Measurements from ENCODE around the gene LSR.
A peak's percentile ranks its signal among the peaks of the same experiment; 100 is the strongest.

Gene LSR

GRCh38 chr19:35209646-35210045 lies 39.2 kb upstream of the LSR start:
- H3K4me1 ChIP-seq (ENCODE audit: control insufficient read depth, insufficient read depth, low read length) = peaks cover 12% of the 10 kb centered on the region
- H3K27me3 ChIP-seq (ENCODE audit: control insufficient read depth in 1 of 2, insufficient read depth in 2 of 2, low read length in 2 of 2) = peaks cover 0 to 8% of the 10 kb centered on the region in 2 donors
- H3K36me3 ChIP-seq (ENCODE audit: control insufficient read depth in 2 of 2, insufficient read depth in 2 of 2, low read length in 2 of 2) = no peaks in the 10 kb centered on the region
- no peak overlapping the region for H3K27ac ChIP-seq (ENCODE audit: low read length)
- no peak overlapping the region for H3K4me3 ChIP-seq (ENCODE audit: low read length in 2 of 2)
- H3K9me3 ChIP-seq (ENCODE audit: control insufficient read depth in 2 of 2, low read length in 2 of 2) = no peaks in the 10 kb centered on the region
- H3K9ac ChIP-seq (ENCODE audit: low read length in 2 of 2) = no peak overlapping the region

GRCh38 chr19:35211545-35212230 lies 37.1 kb upstream of the LSR start:
- Histone ChIP-seq H3K4me3 (ENCODE audit: low read length in 2 of 2) (no peak overlapping the region), H3K27me3 (ENCODE audit: control insufficient read depth in 1 of 2, insufficient read depth in 2 of 2, low read length in 2 of 2) (peaks cover 0 to 2% of the 10 kb centered on the region in 2 donors), H3K9me3 (ENCODE audit: control insufficient read depth in 2 of 2, low read length in 2 of 2) (no peaks in the 10 kb centered on the region), H3K36me3 (ENCODE audit: control insufficient read depth in 2 of 2, insufficient read depth in 2 of 2, low read length in 2 of 2) (no peaks in the 10 kb centered on the region), H3K9ac (ENCODE audit: low read length in 2 of 2) (no peak overlapping the region), H3K27ac (ENCODE audit: low read length) (no peak overlapping the region), H3K4me1 (ENCODE audit: control insufficient read depth, insufficient read depth, low read length) (peaks cover 12% of the 10 kb centered on the region)

- Histone ChIP-seq H3K4me3 (ENCODE audit: low read length in 2 of 2) (no peak overlapping the region), H3K9me3 (ENCODE audit: control insufficient read depth in 2 of 2, low read length in 2 of 2) (no peaks in the 10 kb centered on the region), H3K36me3 (ENCODE audit: control insufficient read depth in 2 of 2, insufficient read depth in 2 of 2, low read length in 2 of 2) (no peaks in the 10 kb centered on the region), H3K27ac (ENCODE audit: low read length) (no peak overlapping the region), H3K27me3 (ENCODE audit: control insufficient read depth in 1 of 2, insufficient read depth in 2 of 2, low read length in 2 of 2) (peaks cover 0 to 2% of the 10 kb centered on the region in 2 donors), H3K9ac (ENCODE audit: low read length in 2 of 2) (no peak overlapping the region), H3K4me1 (ENCODE audit: control insufficient read depth, insufficient read depth, low read length) (peaks cover 12% of the 10 kb centered on the region)
Measured at GRCh38 chr19:35212241-35212640, 36.6 kb upstream of the LSR start.

GRCh38 chr19:35213663-35214632 lies 34.9 kb upstream of the LSR start:
- H3K4me3 ChIP-seq (ENCODE audit: low read length in 2 of 2) = peak overlapping the region in 1 of 2 donors; percentile 59
- peaks cover 0 to 2% of the 10 kb centered on the region in 2 donors for H3K27me3 ChIP-seq (ENCODE audit: control insufficient read depth in 1 of 2, insufficient read depth in 2 of 2, low read length in 2 of 2)
- no peaks in the 10 kb centered on the region for H3K36me3 ChIP-seq (ENCODE audit: control insufficient read depth in 2 of 2, insufficient read depth in 2 of 2, low read length in 2 of 2)
- H3K4me1 ChIP-seq (ENCODE audit: control insufficient read depth, insufficient read depth, low read length) = peaks cover 12% of the 10 kb centered on the region
- no peak overlapping the region for H3K9ac ChIP-seq (ENCODE audit: low read length in 2 of 2)
- H3K27ac ChIP-seq (ENCODE audit: low read length) = peak overlapping the region; percentile 18
- no peaks in the 10 kb centered on the region for H3K9me3 ChIP-seq (ENCODE audit: control insufficient read depth in 2 of 2, low read length in 2 of 2)

GRCh38 chr19:35214766-35215422 lies 33.9 kb upstream of the LSR start:
- H3K9me3 ChIP-seq (ENCODE audit: control insufficient read depth in 2 of 2, low read length in 2 of 2) = no peaks in the 10 kb centered on the region
- H3K27me3 ChIP-seq (ENCODE audit: control insufficient read depth in 1 of 2, insufficient read depth in 2 of 2, low read length in 2 of 2) = peaks cover 0 to 2% of the 10 kb centered on the region in 2 donors
- no peak overlapping the region for H3K4me3 ChIP-seq (ENCODE audit: low read length in 2 of 2)
- H3K36me3 ChIP-seq (ENCODE audit: control insufficient read depth in 2 of 2, insufficient read depth in 2 of 2, low read length in 2 of 2) = no peaks in the 10 kb centered on the region
- peak overlapping the region; percentile 1 for H3K27ac ChIP-seq (ENCODE audit: low read length)
- H3K4me1 ChIP-seq (ENCODE audit: control insufficient read depth, insufficient read depth, low read length) = peaks cover 12% of the 10 kb centered on the region
- no peak overlapping the region for H3K9ac ChIP-seq (ENCODE audit: low read length in 2 of 2)

GRCh38 chr19:35216016-35216832 lies 32.6 kb upstream of the LSR start:
- Histone ChIP-seq H3K36me3 (ENCODE audit: control insufficient read depth in 2 of 2, insufficient read depth in 2 of 2, low read length in 2 of 2) (no peaks in the 10 kb centered on the region), H3K27ac (ENCODE audit: low read length) (no peak overlapping the region), H3K4me3 (ENCODE audit: low read length in 2 of 2) (no peak overlapping the region), H3K27me3 (ENCODE audit: control insufficient read depth in 1 of 2, insufficient read depth in 2 of 2, low read length in 2 of 2) (no peaks in the 10 kb centered on the region), H3K4me1 (ENCODE audit: control insufficient read depth, insufficient read depth, low read length) (peaks cover 12% of the 10 kb centered on the region), H3K9ac (ENCODE audit: low read length in 2 of 2) (no peak overlapping the region), H3K9me3 (ENCODE audit: control insufficient read depth in 2 of 2, low read length in 2 of 2) (no peaks in the 10 kb centered on the region)

GRCh38 chr19:35216833-35217648 lies 31.8 kb upstream of the LSR start:
- peaks cover 10% of the 10 kb centered on the region for H3K4me1 ChIP-seq (ENCODE audit: control insufficient read depth, insufficient read depth, low read length)
- H3K9ac ChIP-seq (ENCODE audit: low read length in 2 of 2) = no peak overlapping the region
- no peaks in the 10 kb centered on the region for H3K36me3 ChIP-seq (ENCODE audit: control insufficient read depth in 2 of 2, insufficient read depth in 2 of 2, low read length in 2 of 2)
- H3K27ac ChIP-seq (ENCODE audit: low read length) = no peak overlapping the region
- no peak overlapping the region for H3K4me3 ChIP-seq (ENCODE audit: low read length in 2 of 2)
- no peaks in the 10 kb centered on the region for H3K9me3 ChIP-seq (ENCODE audit: control insufficient read depth in 2 of 2, low read length in 2 of 2)
- H3K27me3 ChIP-seq (ENCODE audit: control insufficient read depth in 1 of 2, insufficient read depth in 2 of 2, low read length in 2 of 2) = no peaks in the 10 kb centered on the region

GRCh38 chr19:35217649-35217990 lies 31.2 kb upstream of the LSR start:
- Histone ChIP-seq H3K9me3 (ENCODE audit: control insufficient read depth in 2 of 2, low read length in 2 of 2) (peaks cover 0 to 4% of the 10 kb centered on the region in 2 donors), H3K9ac (ENCODE audit: low read length in 2 of 2) (no peak overlapping the region), H3K36me3 (ENCODE audit: control insufficient read depth in 2 of 2, insufficient read depth in 2 of 2, low read length in 2 of 2) (no peaks in the 10 kb centered on the region), H3K27ac (ENCODE audit: low read length) (no peak overlapping the region), H3K4me1 (ENCODE audit: control insufficient read depth, insufficient read depth, low read length) (peaks cover 8% of the 10 kb centered on the region), H3K4me3 (ENCODE audit: low read length in 2 of 2) (no peak overlapping the region), H3K27me3 (ENCODE audit: control insufficient read depth in 1 of 2, insufficient read depth in 2 of 2, low read length in 2 of 2) (peaks cover 4% of the 10 kb centered on the region in 2 donors)

- H3K4me3 ChIP-seq (ENCODE audit: low read length in 2 of 2) = no peak overlapping the region
- H3K9ac ChIP-seq (ENCODE audit: low read length in 2 of 2) = no peak overlapping the region
- peaks cover 3% of the 10 kb centered on the region for H3K4me1 ChIP-seq (ENCODE audit: control insufficient read depth, insufficient read depth, low read length)
- peaks cover 4 to 6% of the 10 kb centered on the region in 2 donors for H3K27me3 ChIP-seq (ENCODE audit: control insufficient read depth in 1 of 2, insufficient read depth in 2 of 2, low read length in 2 of 2)
- no peak overlapping the region for H3K27ac ChIP-seq (ENCODE audit: low read length)
- H3K9me3 ChIP-seq (ENCODE audit: control insufficient read depth in 2 of 2, low read length in 2 of 2) = peaks cover 0 to 9% of the 10 kb centered on the region in 2 donors
- no peaks in the 10 kb centered on the region for H3K36me3 ChIP-seq (ENCODE audit: control insufficient read depth in 2 of 2, insufficient read depth in 2 of 2, low read length in 2 of 2)
Measured at GRCh38 chr19:35219008-35219407, 29.8 kb upstream of the LSR start.

Measured in stomach smooth muscle (tissue), 2 donors.